Adrenal gland (tissue), 12 donors: ENCODE results near the gene PSMB2. TPM values are rescaled to one million over a fixed set of nuclear protein-coding genes. Genes with fewer than 3 reads are reported as not detected.

Experiments
- DNase-seq, 7 donors: peaks; one replicate each; pipeline ENCODE4 v3.0.0-alpha.2; 2019 to 2020
- H3K27ac ChIP-seq, 5 donors: fragments of 200-600 bp; sonication (generic) in 4 of 5; 1 replicate in 3 of 5; 2 replicates in 2 of 5; pipeline versions ENCODE4 v1.5.1 to v1.8.0; 2016 to 2020; ENCODE audit warnings: mild to moderate bottlenecking in 1 of 5
- H3K27me3 ChIP-seq: fragments of 200-600 bp; 2 replicates; pipeline ENCODE4 v1.8.0; 2021
- H3K36me3 ChIP-seq, 2 donors: fragments of 200-600 bp; replicated peaks in 1 of 2; 1 replicate in 1 of 2; 2 replicates in 1 of 2; pipeline versions ENCODE4 v1.5.1 to v1.8.0; 2018 to 2022
- H3K4me1 ChIP-seq, 2 donors: fragments of 200-600 bp; replicated peaks in 1 of 2; 1 replicate in 1 of 2; 2 replicates in 1 of 2; pipeline versions ENCODE4 v1.5.1 to v1.8.0; 2018 to 2021
- H3K4me3 ChIP-seq, 4 donors: fragments of 200-600 bp; sonication (generic) in 3 of 4; one replicate each; pipeline ENCODE4 v1.5.1; 2016 to 2018
- H3K9me3 ChIP-seq, 3 donors: fragments of 200-600 bp; sonication (generic) in 1 of 3; replicated peaks in 1 of 3; 1 replicate in 2 of 3; 2 replicates in 1 of 3; pipeline versions ENCODE4 v1.5.1 to v1.8.0; 2016 to 2021
- POLR2A ChIP-seq, 2 donors: fragments of 450-650 bp; IDR thresholded peaks; one replicate each; pipeline ENCODE4 v1.6.1; 2017; ENCODE audit warnings: antibody characterized with exemption in 2 of 2, mild to moderate bottlenecking in 2 of 2, moderate library complexity in 1 of 2
- WGBS, 4 donors: extraction: QIAGEN DNeasy Blood & Tissue Kit in 2 of 4; methylation state at CpG; one replicate each; pipeline versions ENCODE4 v1.1.5 to v1.1.7; 2013 to 2017; 5-methylcytosine and 5-hydroxymethylcytosine counted together
- intact Hi-C, 2 donors: fragments of 100-400 bp; cut with DNase I; formaldehyde crosslinking; loops; one replicate each; pipeline versions ENCODE4 v1.14.1 to v1.15.0; 2022 to 2023
- polyA plus RNA-seq, 3 donors: library from polyadenylated mRNA; stranded (reverse); fragments of 200-250 nt in 2 of 3; fragments of 350-450 nt in 1 of 3; fragmentation: Illumina TruSeq in 1 of 3; extraction: RNeasy Lipid Tissue Mini Kit (QIAGEN cat#74804) in 1 of 3; gene quantifications; one replicate each; pipeline ENCODE4 v1.2.3, GENCODE V29; 2013 to 2014
- total RNA-seq, 9 donors: library from RNA; depleted of rRNA in 4 of 9; stranded (reverse); fragments of >200 nt in 4 of 9; fragments of 120-200 nt in 1 of 9; fragmentation: NEBNext Ultra II Directional in 1 of 9; extraction: Animal tissue kit (Norgen Biotek cat#: 25700) in 1 of 9; gene quantifications; one replicate each; pipeline versions ENCODE4 v1.1.0 to v1.2.4, GENCODE V29; 2013 to 2023
- TF ChIP-seq, protein P1 (sequence below), 6 experiments: fragments of 450-650 bp in 4 of 6; fragments of 200-600 bp in 2 of 6; sonication (generic) in 1 of 6; IDR thresholded peaks; 1 replicate in 5 of 6; 2 replicates in 1 of 6; pipeline versions ENCODE4 v1.5.1 to v1.8.0; 2016 to 2021; ENCODE audit warnings: antibody characterized with exemption in 6 of 6, mild to moderate bottlenecking in 2 of 6, moderate library complexity in 1 of 6
- donor health status: healthy with polysubstance abuse.
- donor health status: Bipolar disorder and iron deficiency.
- donor health status: DM: yes; HTN: yes; CAD: no.
- donor health status: DM: no; HTN: no; CAD: no.
- donor health status: DM: no; HTN: no; CAD: no.
- donor health status: DM: yes; HTN: yes; CAD: no.

Gene PSMB2
- total and polyA plus RNA-seq, 12 donors, result 23.5 to 120 (median 51.0) TPM

DNA sequence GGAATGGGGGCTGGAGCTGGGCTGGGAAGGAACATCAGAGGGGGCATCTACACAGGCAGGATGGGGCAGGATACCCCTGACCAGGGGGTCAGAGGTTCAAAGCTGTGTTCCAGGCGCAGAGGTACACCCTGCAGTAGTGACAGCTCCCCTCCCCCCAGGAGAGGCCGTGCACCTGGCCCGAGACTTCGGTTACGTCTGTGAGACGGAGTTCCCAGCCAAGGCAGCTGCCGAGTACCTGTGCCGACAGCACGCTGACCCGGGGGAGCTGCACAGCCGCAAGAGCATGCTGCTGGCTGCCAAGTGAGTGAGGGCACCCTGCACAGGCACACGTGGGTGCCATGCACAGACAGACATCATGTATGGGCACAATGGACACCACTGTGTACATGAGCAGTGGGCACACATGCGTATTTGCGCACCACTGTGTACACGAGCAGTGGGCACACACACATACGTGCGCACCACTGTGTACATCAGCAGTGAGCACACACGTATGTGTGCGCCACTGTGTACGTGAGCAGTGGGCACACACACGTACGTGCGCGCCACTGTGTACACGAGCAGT, 50.8 kb downstream of the PSMB2 start:
- intact Hi-C loops, result no loop called here
- Histone ChIP-seq H3K9me3 (no peaks in the 10 kb centered on the region), H3K4me1 (no peaks in the 10 kb centered on the region), H3K4me3 (no peak overlapping the region), H3K36me3 (no peaks in the 10 kb centered on the region), H3K27ac (no peak overlapping the region), H3K27me3 (no peaks in the 10 kb centered on the region)
- no peak for TF ChIP-seq POLR2A (IDR thresholded peaks at IDR 0.05)
- TF ChIP-seq, protein P1, sequence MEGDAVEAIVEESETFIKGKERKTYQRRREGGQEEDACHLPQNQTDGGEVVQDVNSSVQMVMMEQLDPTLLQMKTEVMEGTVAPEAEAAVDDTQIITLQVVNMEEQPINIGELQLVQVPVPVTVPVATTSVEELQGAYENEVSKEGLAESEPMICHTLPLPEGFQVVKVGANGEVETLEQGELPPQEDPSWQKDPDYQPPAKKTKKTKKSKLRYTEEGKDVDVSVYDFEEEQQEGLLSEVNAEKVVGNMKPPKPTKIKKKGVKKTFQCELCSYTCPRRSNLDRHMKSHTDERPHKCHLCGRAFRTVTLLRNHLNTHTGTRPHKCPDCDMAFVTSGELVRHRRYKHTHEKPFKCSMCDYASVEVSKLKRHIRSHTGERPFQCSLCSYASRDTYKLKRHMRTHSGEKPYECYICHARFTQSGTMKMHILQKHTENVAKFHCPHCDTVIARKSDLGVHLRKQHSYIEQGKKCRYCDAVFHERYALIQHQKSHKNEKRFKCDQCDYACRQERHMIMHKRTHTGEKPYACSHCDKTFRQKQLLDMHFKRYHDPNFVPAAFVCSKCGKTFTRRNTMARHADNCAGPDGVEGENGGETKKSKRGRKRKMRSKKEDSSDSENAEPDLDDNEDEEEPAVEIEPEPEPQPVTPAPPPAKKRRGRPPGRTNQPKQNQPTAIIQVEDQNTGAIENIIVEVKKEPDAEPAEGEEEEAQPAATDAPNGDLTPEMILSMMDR (IDR thresholded peaks at IDR 0.05), result no peak
- 92 to 94% (median 93%) methylated on average over 13 to 25 of the region's 25 CpGs for WGBS, 4 donors
- DNase-seq, result peak in 1 of 7 donors; percentile 21

DNA sequence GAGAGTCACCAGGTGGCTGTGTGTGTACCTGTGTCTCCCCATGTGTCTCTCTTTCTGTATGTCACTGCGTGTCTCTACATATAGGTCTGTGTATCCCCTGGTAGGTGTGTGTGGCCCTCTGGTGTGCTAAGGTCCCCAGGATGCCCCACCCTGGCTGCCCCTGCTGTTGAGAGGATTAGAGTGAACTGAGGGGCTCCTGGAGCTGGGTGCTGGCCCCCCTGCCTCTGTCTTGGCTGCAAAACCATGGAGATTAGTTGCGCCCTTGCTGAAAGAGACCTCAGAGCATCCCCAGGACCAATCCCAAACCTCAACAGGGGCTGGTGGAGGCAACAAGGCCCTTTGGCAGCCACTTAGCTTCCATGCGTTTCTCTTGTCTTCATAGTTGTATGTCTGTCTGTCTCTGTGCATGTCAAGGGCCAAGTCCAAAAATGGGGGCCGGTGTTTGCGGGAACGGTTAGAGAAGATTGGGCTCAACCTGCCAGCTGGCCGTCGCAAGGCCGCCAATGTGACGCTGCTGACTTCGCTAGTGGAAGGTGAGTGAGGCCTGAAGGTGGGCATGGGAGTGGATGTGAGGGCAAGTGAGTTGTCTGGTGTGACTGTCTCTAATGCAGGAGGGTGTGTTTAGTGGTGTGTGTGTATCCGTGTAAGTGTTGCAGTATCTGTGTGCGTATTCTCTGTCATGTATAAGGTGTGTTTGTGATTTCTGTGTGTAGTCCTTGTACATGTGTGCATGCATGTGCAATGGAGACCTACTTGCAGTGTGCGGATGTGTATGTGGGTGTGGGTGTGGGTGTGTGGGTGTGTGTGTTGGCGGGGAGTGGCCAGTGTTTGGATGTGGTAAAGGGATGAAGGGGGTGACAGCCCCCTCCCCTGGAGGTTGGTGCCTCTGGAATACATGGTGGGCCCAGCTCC, 51.6 kb downstream of the PSMB2 start:
- H3K27me3 ChIP-seq, result no peaks in the 10 kb centered on the region
- H3K4me3 ChIP-seq, result no peak overlapping the region
- peak in 1 of 7 donors; percentile 18 for DNase-seq
- no peaks in the 10 kb centered on the region for H3K4me1 ChIP-seq
- WGBS, 4 donors, result 96 to 97% (median 96%) methylated on average over 14 to 15 of the region's 15 CpGs
- H3K27ac ChIP-seq, result no peak overlapping the region
- H3K9me3 ChIP-seq, result no peaks in the 10 kb centered on the region
- TF ChIP-seq, protein P1 (IDR thresholded peaks at IDR 0.05), result no peak
- TF ChIP-seq POLR2A (IDR thresholded peaks at IDR 0.05), result no peak
- H3K36me3 ChIP-seq, result no peaks in the 10 kb centered on the region
- intact Hi-C loops, result no loop called here

DNA sequence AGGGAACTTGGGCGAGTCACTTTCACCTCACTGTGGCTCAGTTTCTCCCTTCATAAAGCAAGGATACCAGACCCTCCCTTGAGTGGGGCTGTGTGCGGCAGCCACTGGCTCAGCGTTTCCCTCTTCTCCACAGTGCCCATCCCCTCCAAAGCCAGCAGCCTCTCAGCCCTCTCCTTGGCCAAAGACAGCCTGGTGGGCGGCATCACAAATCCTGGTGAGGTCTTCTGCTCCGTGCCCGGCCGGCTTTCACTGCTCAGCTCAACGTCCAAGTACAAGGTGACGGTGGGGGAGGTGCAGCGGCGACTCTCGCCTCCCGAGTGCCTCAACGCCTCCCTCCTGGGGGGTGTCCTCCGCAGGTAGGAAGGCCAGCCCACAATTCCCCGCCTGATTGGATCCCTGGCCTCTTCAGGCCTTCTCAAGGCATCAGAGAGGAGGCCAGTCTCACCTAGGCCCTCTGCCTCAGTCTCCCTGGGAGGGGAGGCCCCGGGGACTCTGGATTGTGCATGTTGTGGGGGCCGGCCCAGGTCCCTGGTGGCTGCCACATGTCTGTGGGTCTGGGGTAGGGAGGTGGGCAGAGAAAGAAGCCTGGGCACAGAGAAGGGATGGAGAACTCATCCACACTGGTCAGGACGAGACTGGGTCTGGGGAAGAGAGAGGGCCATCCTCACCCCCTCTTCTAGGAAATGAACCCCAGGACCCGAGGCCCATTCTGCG, 53.0 kb downstream of the PSMB2 start:
- intact Hi-C loops, result no loop called here

More for the DNA sequence above, 53.0 kb downstream of the PSMB2 start:
- Histone ChIP-seq H3K4me3 (no peak overlapping the region), H3K27me3 (no peaks in the 10 kb centered on the region), H3K9me3 (no peaks in the 10 kb centered on the region), H3K27ac (no peak overlapping the region), H3K4me1 (no peaks in the 10 kb centered on the region), H3K36me3 (no peaks in the 10 kb centered on the region)
- 78 to 88% (median 85%) methylated on average over 21 of the region's 21 CpGs for WGBS, 4 donors
- DNase-seq, result no peak
- TF ChIP-seq, protein P1 (IDR thresholded peaks at IDR 0.05), result no peak
- TF ChIP-seq POLR2A (IDR thresholded peaks at IDR 0.05), result no peak
